H1 (cell line): ENCODE results near the gene B4GALNT1. TPM values are rescaled to one million over a fixed set of nuclear protein-coding genes. Genes with fewer than 3 reads are reported as not detected.

Experiments
- CBX5 ChIP-seq: fragments of 300-800, 300-1000 bp; sonication (generic); IDR thresholded peaks from 2 replicates; pipeline ENCODE4 v1.7.1; 2016; ENCODE audit warnings: antibody characterized with exemption, low read length, low read depth
- EP300 ChIP-seq, 2 experiments: IDR thresholded peaks; 1 replicate in 1 of 2; 2 replicates in 1 of 2; pipeline ENCODE4 v1.6.1; 2011 to 2012; ENCODE audit warnings: low read depth in 2 of 2, low read length in 2 of 2, mild to moderate bottlenecking in 2 of 2, borderline replicate concordance in 1 of 2, inconsistent platforms in 1 of 2, moderate library complexity in 1 of 2
- GTF2F1 ChIP-seq: IDR thresholded peaks from 2 replicates; pipeline ENCODE4 v1.6.1; 2012; ENCODE audit warnings: low read depth, low read length, improper control_type of control experiment, borderline replicate concordance
- HDAC6 ChIP-seq: IDR thresholded peaks from one replicate; pipeline ENCODE4 v1.7.1; 2012; ENCODE audit warnings: low read depth, mild to moderate bottlenecking, inconsistent platforms, low read length, moderate library complexity
- MAFK ChIP-seq: IDR thresholded peaks from 2 replicates; pipeline ENCODE4 v1.6.1; 2012; ENCODE audit warnings: low read depth, mild to moderate bottlenecking, improper control_type of control experiment, low read length
- POLR2A ChIP-seq, 2 experiments: IDR thresholded peaks; 1 replicate in 1 of 2; 2 replicates in 1 of 2; pipeline ENCODE4 v1.6.1; 2011; ENCODE audit warnings: low read depth in 2 of 2, low read length in 2 of 2, mild to moderate bottlenecking in 2 of 2; ENCODE audit errors: control extremely low read depth in 1 of 2
- SIRT6 ChIP-seq: IDR thresholded peaks from one replicate; pipeline ENCODE4 v1.7.1; 2012; ENCODE audit warnings: low read length, inconsistent platforms
- TCF12 ChIP-seq: IDR thresholded peaks from 2 replicates; pipeline ENCODE4 v1.6.1; 2011; ENCODE audit warnings: low read depth, mild to moderate bottlenecking, low read length
- polyA plus RNA-seq, 7 experiments: library from polyadenylated mRNA; depleted of rRNA in 3 of 7; stranded (reverse) in 5 of 7; unstranded in 2 of 7; fragments of >200 nt in 5 of 7; fragments of 200-250 nt in 2 of 7; gene quantifications; 1 replicate in 5 of 7; 2 replicates in 1 of 7; 4 replicates in 1 of 7; pipeline versions ENCODE4 v1.2.1 to v1.2.3, GENCODE V29; 2011 to 2013; ENCODE audit warnings: missing spikeins in 2 of 7, mixed read lengths in 2 of 7
- total RNA-seq: library from RNA; stranded (reverse); fragmentation: NEBNext Ultra II Directional; extraction: Animal tissue kit (Norgen Biotek cat#: 25700); gene quantifications from 2 replicates; pipeline ENCODE4 v1.2.1, GENCODE V29; 2021
- TF ChIP-seq, protein P1 (sequence below): fragments of 300-600 bp; sonication (generic); IDR thresholded peaks from 2 replicates; pipeline ENCODE4 v1.7.1; 2012; ENCODE audit warnings: low read length, moderate library complexity, mild to moderate bottlenecking, inconsistent platforms; ENCODE audit not compliant: insufficient replicate concordance

B4GALNT1 gene
- total and polyA plus RNA-seq, 2 of the 8 experiments (the other 6 are each of a cell fraction or from before 2014, with no cell fraction given) = 1.5 to 2.3 TPM

DNA sequence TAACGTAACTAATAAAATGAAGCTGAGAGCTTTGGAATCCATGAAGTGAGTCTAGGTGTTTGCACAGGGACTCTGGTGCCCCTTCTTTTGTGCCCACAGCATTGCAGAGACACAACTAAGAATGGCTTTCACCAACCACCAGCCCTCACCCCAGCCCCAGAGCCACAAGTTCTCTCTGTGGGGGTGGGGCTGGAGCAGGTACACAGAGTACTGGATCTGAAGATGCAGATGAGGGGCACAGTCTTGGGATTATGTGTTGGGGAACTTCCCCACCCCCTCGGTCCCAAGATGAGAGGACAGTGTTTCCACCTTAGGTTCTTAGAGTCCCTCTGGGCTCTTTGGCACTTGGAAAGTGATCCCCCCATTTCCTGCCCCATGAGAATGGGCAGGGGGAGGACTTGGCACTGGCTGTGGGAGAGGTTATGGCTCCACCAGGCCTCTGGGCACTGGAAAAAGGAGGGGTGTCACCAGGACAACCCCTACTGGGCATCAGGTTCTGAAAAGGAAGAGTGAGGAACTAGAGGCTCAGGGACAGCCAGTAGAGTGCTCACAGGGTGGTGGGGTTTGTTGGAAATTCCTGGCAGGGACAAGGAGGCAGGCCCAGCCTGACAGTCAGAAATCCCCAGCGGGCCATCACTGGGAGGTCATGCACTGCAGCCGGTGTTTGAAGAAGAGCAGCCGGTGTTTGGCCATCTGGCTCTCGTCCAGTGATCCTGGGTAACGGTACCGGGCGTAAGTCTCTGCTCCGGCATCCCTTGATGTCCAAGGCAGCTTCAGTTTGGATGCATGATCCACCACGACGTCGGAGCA is 6.7 kb downstream of the B4GALNT1 start (continued):
- TF ChIP-seq, protein P1, sequence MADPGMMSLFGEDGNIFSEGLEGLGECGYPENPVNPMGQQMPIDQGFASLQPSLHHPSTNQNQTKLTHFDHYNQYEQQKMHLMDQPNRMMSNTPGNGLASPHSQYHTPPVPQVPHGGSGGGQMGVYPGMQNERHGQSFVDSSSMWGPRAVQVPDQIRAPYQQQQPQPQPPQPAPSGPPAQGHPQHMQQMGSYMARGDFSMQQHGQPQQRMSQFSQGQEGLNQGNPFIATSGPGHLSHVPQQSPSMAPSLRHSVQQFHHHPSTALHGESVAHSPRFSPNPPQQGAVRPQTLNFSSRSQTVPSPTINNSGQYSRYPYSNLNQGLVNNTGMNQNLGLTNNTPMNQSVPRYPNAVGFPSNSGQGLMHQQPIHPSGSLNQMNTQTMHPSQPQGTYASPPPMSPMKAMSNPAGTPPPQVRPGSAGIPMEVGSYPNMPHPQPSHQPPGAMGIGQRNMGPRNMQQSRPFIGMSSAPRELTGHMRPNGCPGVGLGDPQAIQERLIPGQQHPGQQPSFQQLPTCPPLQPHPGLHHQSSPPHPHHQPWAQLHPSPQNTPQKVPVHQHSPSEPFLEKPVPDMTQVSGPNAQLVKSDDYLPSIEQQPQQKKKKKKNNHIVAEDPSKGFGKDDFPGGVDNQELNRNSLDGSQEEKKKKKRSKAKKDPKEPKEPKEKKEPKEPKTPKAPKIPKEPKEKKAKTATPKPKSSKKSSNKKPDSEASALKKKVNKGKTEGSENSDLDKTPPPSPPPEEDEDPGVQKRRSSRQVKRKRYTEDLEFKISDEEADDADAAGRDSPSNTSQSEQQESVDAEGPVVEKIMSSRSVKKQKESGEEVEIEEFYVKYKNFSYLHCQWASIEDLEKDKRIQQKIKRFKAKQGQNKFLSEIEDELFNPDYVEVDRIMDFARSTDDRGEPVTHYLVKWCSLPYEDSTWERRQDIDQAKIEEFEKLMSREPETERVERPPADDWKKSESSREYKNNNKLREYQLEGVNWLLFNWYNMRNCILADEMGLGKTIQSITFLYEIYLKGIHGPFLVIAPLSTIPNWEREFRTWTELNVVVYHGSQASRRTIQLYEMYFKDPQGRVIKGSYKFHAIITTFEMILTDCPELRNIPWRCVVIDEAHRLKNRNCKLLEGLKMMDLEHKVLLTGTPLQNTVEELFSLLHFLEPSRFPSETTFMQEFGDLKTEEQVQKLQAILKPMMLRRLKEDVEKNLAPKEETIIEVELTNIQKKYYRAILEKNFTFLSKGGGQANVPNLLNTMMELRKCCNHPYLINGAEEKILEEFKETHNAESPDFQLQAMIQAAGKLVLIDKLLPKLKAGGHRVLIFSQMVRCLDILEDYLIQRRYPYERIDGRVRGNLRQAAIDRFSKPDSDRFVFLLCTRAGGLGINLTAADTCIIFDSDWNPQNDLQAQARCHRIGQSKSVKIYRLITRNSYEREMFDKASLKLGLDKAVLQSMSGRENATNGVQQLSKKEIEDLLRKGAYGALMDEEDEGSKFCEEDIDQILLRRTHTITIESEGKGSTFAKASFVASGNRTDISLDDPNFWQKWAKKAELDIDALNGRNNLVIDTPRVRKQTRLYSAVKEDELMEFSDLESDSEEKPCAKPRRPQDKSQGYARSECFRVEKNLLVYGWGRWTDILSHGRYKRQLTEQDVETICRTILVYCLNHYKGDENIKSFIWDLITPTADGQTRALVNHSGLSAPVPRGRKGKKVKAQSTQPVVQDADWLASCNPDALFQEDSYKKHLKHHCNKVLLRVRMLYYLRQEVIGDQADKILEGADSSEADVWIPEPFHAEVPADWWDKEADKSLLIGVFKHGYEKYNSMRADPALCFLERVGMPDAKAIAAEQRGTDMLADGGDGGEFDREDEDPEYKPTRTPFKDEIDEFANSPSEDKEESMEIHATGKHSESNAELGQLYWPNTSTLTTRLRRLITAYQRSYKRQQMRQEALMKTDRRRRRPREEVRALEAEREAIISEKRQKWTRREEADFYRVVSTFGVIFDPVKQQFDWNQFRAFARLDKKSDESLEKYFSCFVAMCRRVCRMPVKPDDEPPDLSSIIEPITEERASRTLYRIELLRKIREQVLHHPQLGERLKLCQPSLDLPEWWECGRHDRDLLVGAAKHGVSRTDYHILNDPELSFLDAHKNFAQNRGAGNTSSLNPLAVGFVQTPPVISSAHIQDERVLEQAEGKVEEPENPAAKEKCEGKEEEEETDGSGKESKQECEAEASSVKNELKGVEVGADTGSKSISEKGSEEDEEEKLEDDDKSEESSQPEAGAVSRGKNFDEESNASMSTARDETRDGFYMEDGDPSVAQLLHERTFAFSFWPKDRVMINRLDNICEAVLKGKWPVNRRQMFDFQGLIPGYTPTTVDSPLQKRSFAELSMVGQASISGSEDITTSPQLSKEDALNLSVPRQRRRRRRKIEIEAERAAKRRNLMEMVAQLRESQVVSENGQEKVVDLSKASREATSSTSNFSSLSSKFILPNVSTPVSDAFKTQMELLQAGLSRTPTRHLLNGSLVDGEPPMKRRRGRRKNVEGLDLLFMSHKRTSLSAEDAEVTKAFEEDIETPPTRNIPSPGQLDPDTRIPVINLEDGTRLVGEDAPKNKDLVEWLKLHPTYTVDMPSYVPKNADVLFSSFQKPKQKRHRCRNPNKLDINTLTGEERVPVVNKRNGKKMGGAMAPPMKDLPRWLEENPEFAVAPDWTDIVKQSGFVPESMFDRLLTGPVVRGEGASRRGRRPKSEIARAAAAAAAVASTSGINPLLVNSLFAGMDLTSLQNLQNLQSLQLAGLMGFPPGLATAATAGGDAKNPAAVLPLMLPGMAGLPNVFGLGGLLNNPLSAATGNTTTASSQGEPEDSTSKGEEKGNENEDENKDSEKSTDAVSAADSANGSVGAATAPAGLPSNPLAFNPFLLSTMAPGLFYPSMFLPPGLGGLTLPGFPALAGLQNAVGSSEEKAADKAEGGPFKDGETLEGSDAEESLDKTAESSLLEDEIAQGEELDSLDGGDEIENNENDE = no peak
- no peak for TF ChIP-seq HDAC6
- TF ChIP-seq SIRT6 = no peak
- no peak for TF ChIP-seq EP300 (IDR thresholded peaks at IDR 0.05; ENCODE audit: borderline replicate concordance in 1 of 2, low read depth in 2 of 2, low read length in 2 of 2)
- no peak for TF ChIP-seq CBX5
- TF ChIP-seq MAFK = no peak
- no peak for TF ChIP-seq TCF12
- TF ChIP-seq GTF2F1 = no peak
- TF ChIP-seq POLR2A (IDR thresholded peaks at IDR 0.05; ENCODE audit: control extremely low read depth in 1 of 2, low read depth in 2 of 2, low read length in 2 of 2) = no peak
- TF ChIP-seq, all 59 proteins: peak for 0
